Stimulated activated CD4-positive, alpha-beta T cell treated with anti-CD3 and anti-CD28 coated beads, Interleukin-2, amount 100 ng/mL, for 24 hours (primary cell): Measurements from ENCODE around the gene LYRM4.
A peak's percentile ranks its signal among the peaks of the same experiment; 100 is the strongest.

Experiments
- DNase-seq, 2 donors: peaks; one replicate each; pipeline ENCODE4 v3.0.0-alpha.2; 2020

The LYRM4 gene

GRCh38 chr6:5279891-5280338 is 19.2 kb upstream of the LYRM4 start:
- peak; percentile 23 to 30 for DNase-seq

- DNase-seq, result no peak
Observed at GRCh38 chr6:5278565-5279120, 17.9 kb upstream of the LYRM4 start.

DNA sequence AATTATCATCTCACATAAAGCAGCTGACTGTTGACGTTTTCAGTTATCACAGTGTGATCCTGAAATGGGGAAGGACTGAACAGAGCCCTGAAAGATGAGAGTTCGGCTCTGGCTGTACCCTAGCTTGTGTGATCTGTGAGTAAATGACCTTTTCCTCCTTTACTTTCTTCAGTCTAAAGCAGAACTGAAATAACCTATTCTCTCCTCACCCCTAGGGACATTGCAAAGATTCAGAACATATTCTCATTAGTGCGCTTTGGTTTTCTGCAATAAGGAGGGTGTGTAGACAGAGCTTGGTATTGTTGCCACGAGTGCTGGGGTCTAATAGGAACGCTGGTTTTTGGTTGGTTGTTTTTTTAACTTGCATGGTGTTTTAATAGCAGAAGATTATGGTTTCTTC is 17.3 kb upstream of the LYRM4 start:
- DNase-seq, result no peak

DNA sequence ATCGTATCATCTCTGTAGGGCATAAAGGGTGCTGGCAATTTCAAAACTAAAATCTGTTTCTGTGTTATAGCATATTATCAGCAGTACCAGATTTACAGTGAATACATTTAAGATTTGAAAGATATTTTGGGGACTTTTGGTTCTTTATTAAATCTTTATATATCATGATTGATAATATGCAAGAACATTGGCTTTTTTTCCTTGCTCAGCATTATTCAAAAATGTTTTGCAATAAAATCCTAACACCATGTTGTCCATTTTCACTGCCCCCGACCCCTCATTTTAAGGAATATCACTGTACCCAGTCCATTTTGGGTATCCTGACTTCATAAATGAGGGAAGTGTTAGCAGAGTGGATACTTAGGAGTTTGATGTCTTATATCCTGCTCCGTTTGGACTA is 16.8 kb upstream of the LYRM4 start:
- no peak for DNase-seq

DNA sequence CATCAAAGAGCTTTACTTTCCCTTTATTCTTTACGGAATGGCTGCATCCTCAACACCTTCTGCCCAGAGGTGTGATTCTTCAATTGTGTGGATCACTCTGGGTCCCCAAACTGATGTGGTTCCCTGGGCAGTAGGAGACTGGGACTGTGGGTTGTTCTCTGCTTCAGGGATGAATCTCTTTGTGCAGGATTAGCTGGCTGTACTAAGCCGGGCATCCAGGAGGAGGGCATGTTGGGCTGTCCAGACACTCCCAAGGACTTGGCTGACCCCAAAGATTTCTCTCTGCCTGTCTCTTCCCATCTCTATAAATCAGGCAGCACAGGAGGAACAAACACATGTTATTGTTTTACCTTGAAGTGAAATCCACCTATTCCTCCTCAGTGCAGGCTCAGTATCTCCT is 15.8 kb upstream of the LYRM4 start:
- no peak for DNase-seq

DNA sequence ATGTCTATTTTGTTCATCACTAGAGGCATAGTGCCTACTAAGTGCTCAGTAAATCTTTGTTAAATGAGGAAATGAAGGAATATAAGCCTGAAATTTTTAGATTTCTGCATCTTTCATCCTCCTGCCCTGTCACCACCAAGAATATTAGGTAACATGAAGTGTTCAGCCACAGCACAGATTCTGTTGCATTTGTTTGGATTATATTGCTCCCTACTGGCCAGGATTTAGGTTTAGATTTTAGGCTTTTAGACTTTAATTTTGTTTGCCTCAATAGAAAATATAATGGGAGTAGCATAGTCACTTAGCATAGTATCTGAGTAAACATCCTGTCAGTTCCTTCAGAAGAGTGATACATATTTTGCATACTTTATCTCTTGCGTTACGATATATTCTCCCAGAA is 14.7 kb upstream of the LYRM4 start:
- no peak for DNase-seq

GRCh38 chr6:5274231-5274630 is 13.5 kb upstream of the LYRM4 start:
- no peak for DNase-seq

DNA sequence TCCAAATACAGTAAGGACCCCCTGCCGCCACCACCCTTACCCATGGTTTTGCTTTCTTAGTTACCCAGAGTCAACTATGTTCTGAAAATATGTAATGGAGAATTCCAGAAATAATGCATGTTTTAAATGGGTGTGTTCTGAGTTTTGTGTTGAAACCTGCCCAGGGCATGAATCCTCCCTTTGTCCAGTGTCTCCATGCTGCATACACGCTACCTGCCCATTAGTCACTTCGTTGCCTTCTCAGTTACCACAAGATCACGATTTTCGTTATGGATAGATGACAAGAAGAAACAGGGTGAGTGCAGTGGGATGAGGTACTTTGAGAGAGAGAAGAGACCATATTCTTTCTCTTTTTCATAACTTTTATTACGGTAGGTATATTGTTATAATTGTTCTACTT is 11.2 kb upstream of the LYRM4 start:
- no peak for DNase-seq

DNA sequence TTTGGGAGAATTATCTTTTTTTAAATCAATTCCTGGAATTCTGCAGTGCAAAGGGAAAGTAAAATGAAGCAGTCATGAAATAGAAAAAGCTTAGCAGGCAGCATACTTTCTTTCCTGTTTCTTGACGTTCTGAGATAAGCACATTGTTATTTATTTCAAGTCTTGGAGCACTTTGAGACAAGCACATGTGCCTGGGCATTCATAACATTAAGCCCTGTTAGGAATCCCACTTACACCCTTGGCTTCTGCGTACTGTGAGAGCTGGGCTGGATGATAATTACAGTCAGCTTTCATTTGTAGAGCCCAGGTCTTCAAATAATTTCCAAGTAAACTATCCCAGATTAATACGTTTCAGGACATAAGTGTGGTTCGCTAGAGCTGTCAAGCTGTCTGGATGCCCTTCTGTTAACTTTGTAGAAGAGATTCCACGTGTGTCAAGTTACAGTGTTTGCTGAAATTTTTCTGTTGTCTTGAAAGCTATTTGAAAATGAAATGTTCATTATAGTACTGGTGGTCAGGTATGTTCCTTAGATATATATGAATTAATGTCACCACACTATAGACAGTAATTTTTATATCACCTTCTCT is 9.4 kb upstream of the LYRM4 start:
- no peak for DNase-seq

GRCh38 chr6:5266423-5266822 is 5.7 kb upstream of the LYRM4 start:
- no peak for DNase-seq

DNA sequence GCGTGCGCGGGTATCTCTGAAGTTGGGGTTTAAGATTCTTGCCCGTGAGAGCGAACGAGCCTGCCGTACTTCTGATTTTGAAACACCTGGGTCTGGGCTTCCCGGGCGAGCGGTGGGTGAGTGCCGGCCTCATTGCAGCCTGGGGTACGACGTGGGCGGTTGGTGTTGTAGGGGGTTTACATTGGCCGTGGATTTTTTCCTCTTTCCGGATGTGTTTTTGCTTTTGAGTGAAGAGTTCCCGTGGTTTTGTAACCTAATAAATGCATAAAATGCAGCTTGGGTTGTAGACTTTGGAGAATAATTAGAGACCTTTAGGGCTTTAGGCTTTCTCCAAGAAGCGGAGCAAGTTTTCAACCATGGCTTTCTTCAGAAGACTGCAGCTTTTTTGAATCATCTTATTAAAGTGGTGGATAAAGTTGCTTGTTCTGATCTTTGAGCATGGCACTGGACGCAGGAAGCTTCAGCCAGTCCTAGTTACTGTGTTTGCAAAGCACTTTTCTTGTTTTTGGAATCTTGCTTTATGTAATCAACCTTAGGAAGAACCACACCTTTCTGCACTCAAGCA is 877 bp upstream of the LYRM4 start:
- no peak for DNase-seq

GRCh38 chr6:5260111-5260620 is 584 bp downstream of the LYRM4 start:
- DNase-seq, result peak; percentile 69 to 79

DNA sequence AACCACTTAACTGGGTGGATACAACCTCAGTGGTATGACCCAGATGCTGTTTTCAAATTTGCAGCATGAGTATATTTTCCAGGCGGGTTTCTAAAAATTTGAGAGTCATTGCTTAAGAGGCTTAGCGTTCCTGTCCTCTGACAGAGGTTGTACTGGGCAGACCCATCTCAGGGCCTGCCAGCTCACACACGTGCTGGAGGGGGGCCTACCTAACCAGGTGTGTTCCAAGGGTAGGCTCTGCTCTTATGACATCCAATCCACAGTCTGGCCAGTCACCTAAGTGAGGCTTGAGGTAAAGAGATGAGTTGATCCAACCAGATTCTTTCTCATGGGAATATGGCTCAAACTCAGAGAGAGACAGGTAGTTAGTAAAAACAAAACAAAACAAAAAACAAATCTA is 1.3 kb downstream of the LYRM4 start:
- no peak for DNase-seq

DNA sequence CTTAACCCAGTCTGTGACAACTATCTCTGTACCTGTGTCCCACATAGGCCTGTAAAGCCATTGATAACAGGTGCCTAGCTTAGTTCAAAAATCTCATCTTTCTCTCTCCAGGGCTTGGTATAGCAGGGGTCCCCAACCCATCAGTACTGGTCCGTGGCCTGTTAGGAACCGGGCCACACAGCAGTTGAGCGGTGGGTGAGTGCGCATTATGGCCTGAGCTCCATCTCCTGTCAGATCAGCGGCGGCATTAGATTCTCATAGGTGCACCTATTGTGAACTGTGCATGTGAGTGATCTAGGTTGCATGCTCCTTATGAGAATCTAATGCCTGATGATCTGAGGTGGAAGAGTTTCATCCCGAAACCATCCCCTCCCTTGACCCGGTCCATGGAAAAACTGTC is 3.4 kb downstream of the LYRM4 start:
- DNase-seq, result no peak

DNA sequence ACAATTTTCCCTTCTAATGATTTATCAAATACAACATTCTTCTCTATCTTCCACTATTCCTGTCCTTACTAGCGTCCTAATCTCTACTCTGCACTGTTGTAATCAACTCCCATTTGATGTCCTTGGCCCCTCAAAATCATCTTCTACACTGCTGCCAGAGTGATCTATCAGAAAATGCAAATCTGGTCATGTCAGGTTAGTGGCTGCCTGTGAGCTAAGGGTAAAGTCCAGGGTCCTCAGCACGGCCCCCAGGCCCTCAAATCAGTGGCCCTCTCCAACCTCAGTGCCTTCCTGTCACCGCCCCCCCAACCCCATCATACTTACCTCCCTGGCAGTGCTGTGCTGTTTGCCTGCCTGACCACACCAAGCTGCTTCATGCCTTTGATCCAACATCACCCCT is 3.8 kb downstream of the LYRM4 start:
- no peak for DNase-seq

DNA sequence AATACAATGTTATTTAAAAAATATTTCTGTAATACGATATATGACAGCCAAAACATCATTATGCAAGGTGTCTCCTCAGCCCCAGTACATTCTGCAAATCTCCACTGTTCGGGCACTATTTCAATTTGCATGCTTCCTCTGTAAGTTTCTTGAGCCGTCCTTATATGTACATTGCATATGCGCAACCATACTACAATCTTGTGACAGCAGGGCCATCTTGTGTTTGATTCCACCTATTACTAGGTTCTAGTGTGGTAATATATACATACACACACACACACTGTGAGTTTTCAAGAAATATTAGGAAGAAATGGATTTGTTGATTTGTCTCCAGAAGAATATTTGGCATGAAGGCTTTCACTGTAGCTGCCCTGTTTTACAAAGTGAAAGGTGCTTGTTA is 9.8 kb downstream of the LYRM4 start:
- no peak for DNase-seq

DNA sequence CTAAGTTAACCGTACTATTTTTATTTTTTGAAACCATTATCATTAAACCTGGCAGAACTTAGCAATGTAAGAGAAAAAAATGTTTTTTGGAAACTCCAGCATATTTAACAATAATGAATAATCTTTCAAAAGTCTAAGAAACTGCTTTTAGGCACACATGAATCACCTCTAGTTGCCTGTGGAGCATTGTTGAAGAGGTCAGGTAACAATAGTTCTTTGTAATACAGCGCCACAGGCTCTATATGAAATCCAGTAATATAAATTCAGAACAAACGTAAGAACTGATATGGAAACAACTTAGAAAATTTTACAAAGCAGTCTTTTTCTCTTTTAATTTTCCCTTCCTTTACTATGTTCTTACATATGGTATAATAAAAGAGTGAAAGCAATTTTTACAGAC is 10.3 kb downstream of the LYRM4 start:
- no peak for DNase-seq

- no peak for DNase-seq
Observed at GRCh38 chr6:5249451-5250122, 11.2 kb downstream of the LYRM4 start.

GRCh38 chr6:5248302-5249098 is 12.2 kb downstream of the LYRM4 start:
- DNase-seq, result no peak

DNA sequence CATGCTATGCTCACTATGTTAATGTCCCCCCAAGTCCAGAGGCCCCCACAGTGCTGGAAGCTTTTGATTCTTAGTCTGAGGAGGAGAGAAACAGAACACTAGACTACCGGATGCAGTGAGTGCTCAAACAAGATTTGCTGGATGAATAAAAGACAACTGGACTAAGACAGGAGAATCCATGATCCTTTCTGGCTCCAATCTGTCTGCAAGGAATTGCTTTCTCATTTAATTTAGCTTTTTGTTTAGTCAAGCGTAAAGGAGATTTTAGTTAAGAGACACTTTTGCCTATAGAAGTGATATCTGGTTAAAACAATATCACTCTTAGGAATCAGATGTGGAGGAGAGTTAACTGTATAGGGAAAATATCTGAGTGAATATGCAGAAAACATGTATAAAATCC is 13.5 kb downstream of the LYRM4 start:
- no peak for DNase-seq

DNA sequence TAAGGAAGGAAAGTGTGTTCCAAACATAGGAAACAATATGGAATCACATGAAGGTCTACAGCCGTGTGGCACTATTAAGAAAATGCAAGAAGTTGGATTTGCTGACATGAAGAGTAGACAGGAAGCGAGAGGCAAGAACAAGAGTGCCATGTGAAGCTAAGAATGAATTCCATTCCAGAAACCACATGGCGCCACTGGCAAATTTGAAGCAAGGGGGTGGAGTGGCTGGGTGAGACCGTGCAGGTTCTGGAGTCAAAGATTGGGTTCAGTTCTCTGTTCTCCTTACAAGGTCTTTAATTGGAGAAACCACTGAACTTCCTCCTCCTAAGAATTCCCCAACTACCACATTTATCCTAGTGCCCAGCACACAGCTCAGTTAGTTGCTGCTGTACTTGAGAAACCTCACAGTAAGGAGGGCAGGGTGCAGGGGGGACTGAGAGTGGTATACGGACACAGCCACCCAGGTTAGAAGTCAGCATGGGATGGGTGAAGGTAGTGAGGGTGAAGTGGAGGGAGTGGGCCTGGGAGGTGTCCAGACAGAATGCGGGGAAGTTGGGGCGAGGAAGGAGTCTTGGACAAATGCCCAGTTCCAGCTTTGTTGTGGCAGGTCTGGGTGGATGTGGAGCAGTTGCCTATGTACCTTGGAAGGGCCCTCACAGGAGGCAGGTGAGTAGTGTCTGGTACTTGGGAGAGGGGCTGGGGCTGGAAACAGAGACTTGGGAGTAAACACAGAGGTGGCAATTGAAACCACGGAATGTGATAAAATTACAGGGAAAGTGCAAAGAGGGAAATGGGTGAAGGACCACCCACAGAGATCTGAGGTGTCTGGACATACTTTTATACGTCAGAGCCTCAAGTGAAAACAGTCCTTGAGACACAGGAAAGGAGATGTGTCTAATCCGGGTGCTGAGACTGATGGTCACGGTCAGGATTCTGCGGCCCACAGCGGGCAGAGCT is 14.3 kb downstream of the LYRM4 start:
- DNase-seq, result no peak

- no peak for DNase-seq
Observed at GRCh38 chr6:5243069-5243468, 17.7 kb downstream of the LYRM4 start.
